HEK293 (cell line): ENCODE results near the gene NOB1.

Experiments
- CTCF ChIA-PET: fragments of 350-600 bp; formaldehyde crosslinking; extraction: SDS; loops from one replicate; lab custom pipeline; 2021; ENCODE audit warnings: antibody characterized with exemption; lab: Yijun Ruan, JAX
- POLR2A ChIA-PET: fragments of 300-600 bp; formaldehyde crosslinking; extraction: SDS; loops from one replicate; lab custom pipeline; 2020; ENCODE audit warnings: antibody characterized with exemption, inconsistent platforms; lab: Yijun Ruan, JAX
- H3K27ac ChIP-seq: fragments of 200-500 bp; sonication (Bioruptor generic); 2 replicates; pipeline ENCODE4 v1.5.1; 2014; ENCODE audit warnings: low read depth, low read length, control low read depth, inconsistent platforms; ENCODE audit errors: extremely low read depth
- H3K36me3 ChIP-seq, 2 experiments: fragments of 200-500 bp in 1 of 2; sonication (Bioruptor generic) in 1 of 2; 1 replicate in 1 of 2; 2 replicates in 1 of 2; pipeline ENCODE4 v1.5.1; 2014 to 2017; ENCODE audit warnings: inconsistent platforms in 2 of 2, low read length in 2 of 2; ENCODE audit not compliant: control insufficient read depth in 2 of 2, insufficient read depth in 1 of 2
- H3K4me1 ChIP-seq: fragments of 200-500 bp; sonication (Bioruptor generic); 2 replicates; pipeline ENCODE4 v1.5.1; 2014; ENCODE audit warnings: mild to moderate bottlenecking, low read length, inconsistent platforms; ENCODE audit not compliant: control insufficient read depth, insufficient read depth
- H3K4me3 ChIP-seq: 2 replicates; pipeline ENCODE4 v1.5.1; 2011; ENCODE audit warnings: low read depth, mild to moderate bottlenecking, control low read depth, low read length, moderate library complexity
- H3K9me3 ChIP-seq: fragments of 200-500 bp; sonication (Bioruptor generic); 2 replicates; pipeline ENCODE4 v1.5.1; 2014; ENCODE audit warnings: low read depth, low read length, inconsistent platforms; ENCODE audit not compliant: control insufficient read depth, insufficient read depth
- GLI4 ChIP-seq: fragments of 450-650 bp; formaldehyde crosslinking; IDR thresholded peaks from 2 replicates; pipeline ENCODE4 v1.5.1; 2016; ENCODE audit warnings: missing biosample characterization, missing genetic modification characterization
- INSM2 ChIP-seq: fragments of 450-650 bp; formaldehyde crosslinking; IDR thresholded peaks from 2 replicates; pipeline ENCODE4 v1.5.1; 2016; ENCODE audit warnings: missing biosample characterization, missing genetic modification characterization
- SCRT1 ChIP-seq: fragments of 450-650 bp; formaldehyde crosslinking; IDR thresholded peaks from 2 replicates; pipeline ENCODE4 v1.5.1; 2016; ENCODE audit warnings: missing biosample characterization, missing genetic modification characterization, borderline replicate concordance
- SETDB1 ChIP-seq: IDR thresholded peaks from one replicate; pipeline ENCODE4 v1.6.1; 2017; ENCODE audit warnings: mild to moderate bottlenecking, low read length, moderate library complexity, mixed read lengths; ENCODE audit not compliant: insufficient read length
- SP3 ChIP-seq: fragments of 450-650 bp; formaldehyde crosslinking; IDR thresholded peaks from 2 replicates; pipeline ENCODE4 v1.5.1; 2016; ENCODE audit warnings: missing biosample characterization, missing genetic modification characterization
- SP7 ChIP-seq: fragments of 450-650 bp; formaldehyde crosslinking; IDR thresholded peaks from 2 replicates; pipeline ENCODE4 v1.5.1; 2016; ENCODE audit warnings: missing biosample characterization, missing genetic modification characterization
- TCF7L2 ChIP-seq: IDR thresholded peaks from 2 replicates; pipeline ENCODE4 v1.6.1; 2011; ENCODE audit warnings: low read depth, mild to moderate bottlenecking, inconsistent platforms, low read length, moderate library complexity, borderline replicate concordance
- ZFP37 ChIP-seq: fragments of 450-650 bp; formaldehyde crosslinking; IDR thresholded peaks from 2 replicates; pipeline ENCODE4 v1.5.1; 2016; ENCODE audit warnings: missing biosample characterization, missing genetic modification characterization
- ZIC2 ChIP-seq: fragments of 450-650 bp; formaldehyde crosslinking; IDR thresholded peaks from 2 replicates; pipeline ENCODE4 v1.5.1; 2016; ENCODE audit warnings: missing biosample characterization, missing genetic modification characterization
- ZNF112 ChIP-seq: fragments of 450-650 bp; formaldehyde crosslinking; IDR thresholded peaks from 2 replicates; pipeline ENCODE4 v1.5.0; 2017; ENCODE audit warnings: missing biosample characterization, missing genetic modification characterization
- ZNF148 ChIP-seq: fragments of 450-650 bp; formaldehyde crosslinking; IDR thresholded peaks from 2 replicates; pipeline ENCODE4 v1.5.0; 2017; ENCODE audit warnings: missing biosample characterization, missing genetic modification characterization, borderline replicate concordance
- ZNF18 ChIP-seq: fragments of 450-650 bp; formaldehyde crosslinking; IDR thresholded peaks from 2 replicates; pipeline ENCODE4 v1.5.1; 2016; ENCODE audit warnings: missing biosample characterization, missing genetic modification characterization
- ZNF26 ChIP-seq: fragments of 450-650 bp; formaldehyde crosslinking; IDR thresholded peaks from 2 replicates; pipeline ENCODE4 v1.5.1; 2016; ENCODE audit warnings: missing biosample characterization, missing genetic modification characterization
- ZNF292 ChIP-seq: fragments of 450-650 bp; formaldehyde crosslinking; IDR thresholded peaks from 2 replicates; pipeline ENCODE4 v1.5.1; 2016; ENCODE audit warnings: low read depth, missing biosample characterization, missing genetic modification characterization, borderline replicate concordance
- ZNF530 ChIP-seq: fragments of 450-650 bp; formaldehyde crosslinking; IDR thresholded peaks from 2 replicates; pipeline ENCODE4 v1.5.1; 2016; ENCODE audit warnings: low read depth, missing biosample characterization, missing genetic modification characterization
- ZNF580 ChIP-seq: fragments of 450-650 bp; formaldehyde crosslinking; IDR thresholded peaks from 2 replicates; pipeline ENCODE4 v1.5.1; 2016; ENCODE audit warnings: missing biosample characterization, missing genetic modification characterization
- ZNF600 ChIP-seq: fragments of 450-650 bp; formaldehyde crosslinking; IDR thresholded peaks from 2 replicates; pipeline ENCODE4 v1.5.1; 2016; ENCODE audit warnings: missing biosample characterization, missing genetic modification characterization
- ZNF664 ChIP-seq: fragments of 450-650 bp; formaldehyde crosslinking; IDR thresholded peaks from 2 replicates; pipeline ENCODE4 v1.5.1; 2016; ENCODE audit warnings: missing biosample characterization, missing genetic modification characterization
- ZNF837 ChIP-seq: fragments of 450-650 bp; formaldehyde crosslinking; IDR thresholded peaks from 2 replicates; pipeline ENCODE4 v1.5.1; 2016; ENCODE audit warnings: missing biosample characterization, missing genetic modification characterization
- TF ChIP-seq, protein P1 (sequence below): fragments of 450-650 bp; IDR thresholded peaks from 2 replicates; pipeline ENCODE4 v1.5.1; 2018; ENCODE audit warnings: missing biosample characterization, missing genetic modification characterization
- TF ChIP-seq, protein P2 (sequence below): fragments of 450-650 bp; formaldehyde crosslinking; IDR thresholded peaks from 2 replicates; pipeline ENCODE4 v1.5.1; 2016; ENCODE audit warnings: missing biosample characterization, missing genetic modification characterization

Gene NOB1

DNA sequence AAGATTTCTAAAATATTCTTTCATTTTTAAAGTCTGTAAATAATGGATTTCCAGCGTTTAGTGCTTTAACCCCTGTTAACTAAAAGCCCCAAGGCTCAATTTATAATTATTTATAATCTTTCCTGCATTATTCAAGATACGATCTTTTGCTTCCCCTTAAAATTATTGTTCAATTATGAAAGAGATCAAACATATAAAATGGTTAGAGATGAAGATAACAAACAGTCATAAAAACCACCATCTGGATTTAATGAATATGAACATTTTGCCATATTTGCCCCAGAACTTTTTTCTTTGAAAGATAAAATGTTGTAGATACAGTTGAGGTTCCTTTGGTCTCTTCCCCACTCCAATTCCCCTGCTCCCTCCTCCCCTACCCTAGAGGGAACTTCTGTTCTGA lies 25.0 kb upstream of the NOB1 start:
- CTCF ChIA-PET: no interaction called here
- no peaks in the 10 kb centered on the region; a peak in 1 of 3 replicates for H3K36me3 ChIP-seq
- H3K9me3 ChIP-seq: no peaks in the 10 kb centered on the region
- no peaks in the 10 kb centered on the region for H3K4me1 ChIP-seq
- TF ChIP-seq ZNF112 (tag by site-specific recombination): no peak
- no peak for TF ChIP-seq ZNF580
- TF ChIP-seq SP7 (tag by site-specific recombination): no peak
- no peak for TF ChIP-seq GLI4 (tag by site-specific recombination)
- TF ChIP-seq ZNF148: no peak
- no peak for TF ChIP-seq ZNF837
- no peak for TF ChIP-seq ZNF530 (tag by site-specific recombination)
- no peak for TF ChIP-seq SP3 (tag by site-specific recombination)
- no peak for TF ChIP-seq ZNF664 (tag by site-specific recombination)
- no peak for TF ChIP-seq TCF7L2
- no peak for TF ChIP-seq ZFP37 (tag by site-specific recombination)
- no peak for TF ChIP-seq ZNF18 (tag by site-specific recombination)
- TF ChIP-seq SCRT1: no peak
- no peak for TF ChIP-seq INSM2 (tag by site-specific recombination)
- no peak for TF ChIP-seq ZIC2
- TF ChIP-seq ZNF600 (tag by site-specific recombination): no peak
- TF ChIP-seq, protein P1, sequence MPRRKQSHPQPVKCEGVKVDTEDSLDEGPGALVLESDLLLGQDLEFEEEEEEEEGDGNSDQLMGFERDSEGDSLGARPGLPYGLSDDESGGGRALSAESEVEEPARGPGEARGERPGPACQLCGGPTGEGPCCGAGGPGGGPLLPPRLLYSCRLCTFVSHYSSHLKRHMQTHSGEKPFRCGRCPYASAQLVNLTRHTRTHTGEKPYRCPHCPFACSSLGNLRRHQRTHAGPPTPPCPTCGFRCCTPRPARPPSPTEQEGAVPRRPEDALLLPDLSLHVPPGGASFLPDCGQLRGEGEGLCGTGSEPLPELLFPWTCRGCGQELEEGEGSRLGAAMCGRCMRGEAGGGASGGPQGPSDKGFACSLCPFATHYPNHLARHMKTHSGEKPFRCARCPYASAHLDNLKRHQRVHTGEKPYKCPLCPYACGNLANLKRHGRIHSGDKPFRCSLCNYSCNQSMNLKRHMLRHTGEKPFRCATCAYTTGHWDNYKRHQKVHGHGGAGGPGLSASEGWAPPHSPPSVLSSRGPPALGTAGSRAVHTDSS (tag by site-specific recombination): no peak
- TF ChIP-seq ZNF292 (tag by site-specific recombination): no peak
- POLR2A ChIA-PET: no interaction called here
- H3K27ac ChIP-seq: no peak overlapping the region
- H3K4me3 ChIP-seq: no peak overlapping the region

GRCh38 chr16:69775563-69775962 lies 20.8 kb upstream of the NOB1 start:
- Histone ChIP-seq H3K4me1 (no peaks in the 10 kb centered on the region), H3K4me3 (no peak overlapping the region), H3K36me3 (no peaks in the 10 kb centered on the region; a peak in 1 of 3 replicates), H3K9me3 (no peaks in the 10 kb centered on the region), H3K27ac (no peak overlapping the region)
- ChIA-PET CTCF (no interaction called here), POLR2A (no interaction called here)
- TF ChIP-seq SETDB1 (peak; percentile 39), ZNF26 (tag by site-specific recombination) (peak; percentile 96)
- TF ChIP-seq, protein P2, sequence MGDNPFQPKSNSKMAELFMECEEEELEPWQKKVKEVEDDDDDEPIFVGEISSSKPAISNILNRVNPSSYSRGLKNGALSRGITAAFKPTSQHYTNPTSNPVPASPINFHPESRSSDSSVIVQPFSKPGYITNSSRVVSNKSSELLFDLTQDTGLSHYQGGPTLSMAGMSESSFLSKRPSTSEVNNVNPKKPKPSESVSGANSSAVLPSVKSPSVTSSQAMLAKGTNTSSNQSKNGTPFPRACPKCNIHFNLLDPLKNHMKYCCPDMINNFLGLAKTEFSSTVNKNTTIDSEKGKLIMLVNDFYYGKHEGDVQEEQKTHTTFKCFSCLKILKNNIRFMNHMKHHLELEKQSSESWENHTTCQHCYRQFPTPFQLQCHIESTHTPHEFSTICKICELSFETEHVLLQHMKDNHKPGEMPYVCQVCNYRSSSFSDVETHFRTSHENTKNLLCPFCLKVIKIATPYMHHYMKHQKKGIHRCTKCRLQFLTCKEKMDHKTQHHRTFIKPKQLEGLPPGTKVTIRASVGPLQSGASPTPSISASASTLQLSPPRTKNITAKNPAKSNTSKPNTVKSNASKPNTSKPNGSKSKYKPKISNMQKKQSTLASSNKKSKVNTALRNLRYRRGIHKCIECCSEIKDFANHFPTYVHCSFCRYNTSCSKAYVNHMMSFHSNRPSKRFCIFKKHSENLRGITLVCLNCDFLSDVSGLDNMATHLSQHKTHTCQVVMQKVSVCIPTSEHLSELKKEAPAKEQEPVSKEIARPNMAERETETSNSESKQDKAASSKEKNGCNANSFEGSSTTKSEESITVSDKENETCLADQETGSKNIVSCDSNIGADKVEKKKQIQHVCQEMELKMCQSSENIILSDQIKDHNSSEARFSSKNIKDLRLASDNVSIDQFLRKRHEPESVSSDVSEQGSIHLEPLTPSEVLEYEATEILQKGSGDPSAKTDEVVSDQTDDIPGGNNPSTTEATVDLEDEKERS (tag by site-specific recombination): no peak
